ENCODE data around the gene KIAA0930.

Gene KIAA0930

DNA sequence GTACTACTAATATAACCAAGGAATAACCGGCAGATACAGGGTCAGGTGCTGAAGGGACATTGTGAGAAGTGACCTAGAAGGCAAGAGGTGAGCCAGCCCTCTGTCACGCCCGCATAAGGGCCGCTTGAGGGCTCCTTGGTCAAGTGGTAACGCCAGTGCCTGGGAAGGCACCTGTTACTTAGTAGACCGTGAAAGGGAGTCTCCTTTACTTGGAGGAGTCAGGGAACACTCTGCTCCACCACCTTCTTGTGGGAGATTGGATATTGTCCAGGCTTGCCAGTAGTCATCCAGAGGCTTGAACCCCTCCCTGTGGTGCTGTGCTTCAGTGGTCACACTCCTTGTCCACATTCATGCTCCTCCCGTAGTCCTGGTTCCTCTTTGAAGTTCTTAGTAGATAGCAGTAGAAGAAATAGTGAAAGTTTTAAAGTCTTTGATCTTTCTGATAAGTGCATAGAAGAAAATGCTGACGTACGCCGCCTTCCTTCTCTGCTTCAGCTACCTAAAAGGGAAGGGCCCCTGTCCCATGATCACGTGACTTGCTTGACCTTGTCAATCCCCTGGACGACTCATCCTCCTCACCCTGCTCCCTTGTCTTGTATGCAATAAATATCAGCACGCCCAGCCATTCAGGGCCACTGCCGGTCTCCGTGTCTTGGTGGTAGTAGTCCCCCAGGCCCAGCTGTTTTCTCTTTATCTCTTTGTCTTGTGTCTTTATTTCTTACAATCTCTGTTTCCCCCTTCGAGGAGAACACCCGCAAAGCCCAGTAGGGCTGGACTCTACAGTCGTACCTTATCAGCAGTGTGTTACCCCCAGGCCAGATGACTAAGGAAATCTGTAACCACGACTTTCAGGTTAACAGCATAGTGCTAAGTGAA lies 70.9 kb downstream of the KIAA0930 start:
- DNase-seq: no peak

DNA sequence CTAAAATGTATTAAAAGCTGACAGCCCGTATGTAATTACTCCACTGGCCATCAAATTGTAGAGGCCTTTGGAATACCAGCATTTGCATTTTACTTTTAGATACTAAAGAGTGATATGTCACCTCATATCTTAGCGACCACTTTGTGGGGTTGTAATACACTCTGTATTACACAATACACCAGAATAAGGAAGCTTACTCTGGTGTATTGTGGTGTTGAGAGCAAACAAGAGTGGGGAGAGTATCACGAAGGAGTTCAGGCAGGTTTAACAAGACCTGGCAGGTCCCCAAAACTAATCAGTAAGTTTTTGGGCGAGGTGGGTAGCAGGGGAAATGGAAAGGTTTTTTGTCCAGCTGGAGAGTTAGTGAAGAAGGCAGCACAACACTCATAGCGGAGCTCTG lies 73.8 kb downstream of the KIAA0930 start:
- DNase-seq: no peak

DNA sequence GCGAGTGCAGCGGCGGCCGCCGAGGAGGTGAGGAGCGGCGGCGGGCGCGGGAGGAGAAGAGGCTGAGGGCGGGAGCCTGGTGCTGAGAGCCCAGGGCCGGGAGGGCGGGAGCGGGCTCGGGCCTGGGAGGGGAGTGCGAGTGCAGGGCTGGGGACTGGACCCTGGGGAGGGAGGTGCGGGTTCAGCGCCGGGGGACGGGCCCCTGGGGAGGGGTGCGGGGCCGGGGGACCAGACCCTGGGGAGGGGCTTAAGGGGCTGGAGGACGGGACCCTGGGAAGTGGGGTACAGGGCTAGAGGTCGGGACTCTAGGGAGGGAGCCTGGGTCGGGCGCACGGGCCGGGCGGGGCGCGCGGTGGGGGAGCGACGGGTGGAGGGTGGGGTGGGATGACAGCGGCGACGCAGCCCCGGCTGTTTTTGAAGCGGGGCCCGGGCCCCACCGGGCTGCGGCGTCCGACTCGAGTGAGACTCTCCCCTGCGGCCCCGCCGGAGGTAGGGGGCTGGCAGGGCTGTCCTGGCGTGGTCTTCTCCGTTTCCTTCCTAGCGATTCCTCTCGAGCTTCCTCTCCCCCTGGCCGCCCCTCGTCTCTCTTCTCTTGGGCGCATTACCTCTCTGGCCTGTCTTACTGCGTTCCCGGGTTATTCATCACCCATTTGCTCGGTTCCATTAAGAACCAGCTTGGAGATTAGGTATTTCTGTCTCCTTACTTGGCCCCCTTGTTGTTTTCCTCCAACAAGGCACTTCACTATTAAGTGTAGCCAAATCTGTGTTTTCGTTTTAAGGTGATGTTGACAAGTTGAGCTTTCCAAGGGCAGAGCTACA lies 76.2 kb downstream of the KIAA0930 start:
- peak; percentile 31 for DNase-seq

DNA sequence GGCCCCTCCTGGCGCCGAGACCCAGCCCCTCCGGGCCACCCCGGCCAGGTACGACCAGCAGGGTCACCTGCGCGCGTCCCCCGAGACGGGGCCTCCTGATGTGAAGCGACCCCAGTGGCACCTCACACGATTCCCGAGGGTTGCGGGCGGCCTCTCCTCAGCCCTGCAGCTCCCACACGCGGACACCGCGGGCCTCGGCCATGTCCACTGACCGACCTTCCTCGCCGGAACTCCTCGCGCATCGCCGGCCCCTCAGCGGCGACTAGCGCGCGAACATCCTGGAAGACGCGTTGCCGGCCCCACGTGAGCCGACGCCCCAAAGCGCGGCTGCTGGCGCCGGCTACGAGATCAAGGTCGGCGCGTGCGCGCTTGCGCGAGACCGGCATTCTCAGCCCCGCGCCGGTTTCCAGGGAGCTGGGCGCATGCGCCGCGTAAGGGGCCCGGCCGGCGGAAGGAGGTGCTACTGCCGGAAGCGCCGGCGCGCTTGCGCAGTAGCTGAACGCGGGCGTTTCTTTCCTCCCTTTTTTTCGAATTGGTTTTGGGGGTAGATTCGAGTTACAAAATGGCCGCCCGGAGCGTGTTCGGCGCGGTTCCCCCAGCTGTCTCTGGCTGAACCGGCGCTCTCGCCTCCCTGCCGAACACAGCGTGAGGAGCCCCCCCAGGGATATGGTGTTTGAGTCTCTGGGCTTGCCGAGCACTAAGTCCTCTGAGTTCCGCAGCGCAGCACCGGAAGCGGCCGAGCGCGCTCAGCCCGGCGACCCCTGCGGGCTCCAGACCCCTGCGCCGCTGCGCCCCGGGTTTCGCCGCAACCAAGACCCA lies 77.0 kb downstream of the KIAA0930 start, which contains the start of gene NUP50:
TSS of gene NUP50 (plus strand) at position 475 of the 819 bp plus-strand sequence. CDS start 4,253 bp downstream, outside the sequence.
- peak; percentile 97 for DNase-seq

DNA sequence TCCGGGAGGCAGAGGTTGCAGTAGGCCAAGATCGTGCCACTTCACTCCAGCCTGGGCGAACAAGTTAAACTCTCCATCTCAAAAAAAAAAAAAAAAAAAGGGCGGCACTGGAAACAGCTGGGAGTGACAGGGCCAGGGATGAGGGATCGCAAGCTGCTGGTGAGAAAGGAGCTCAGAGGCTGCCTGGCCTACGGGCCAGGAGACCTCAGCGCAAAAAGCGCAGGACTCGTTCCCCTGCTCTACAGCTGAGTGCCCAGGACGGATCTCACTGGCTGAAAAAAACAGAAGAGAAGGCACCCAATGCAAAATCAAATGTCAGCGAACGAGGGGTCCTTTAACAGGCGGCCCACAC lies 77.6 kb downstream of the KIAA0930 start:
- no peak for DNase-seq

DNA sequence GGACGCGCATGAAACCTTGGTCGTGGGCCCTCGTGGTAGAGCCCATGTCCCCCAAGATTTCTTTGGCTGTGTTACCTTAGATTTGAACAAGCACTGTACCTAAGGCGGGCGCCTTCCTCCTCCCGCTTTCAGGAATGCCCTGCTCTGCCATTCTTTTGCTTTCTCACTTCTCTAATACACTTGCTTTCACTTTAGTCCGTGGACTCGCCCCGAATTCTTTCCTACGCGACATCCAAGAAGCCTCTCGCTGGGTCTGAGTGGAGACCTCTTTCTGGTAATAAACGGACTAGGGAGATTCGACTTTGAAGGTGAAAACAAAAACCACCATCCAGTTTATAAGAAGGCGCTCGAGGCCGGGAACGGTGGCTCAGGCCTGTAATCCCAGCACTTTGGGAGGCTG lies 78.2 kb downstream of the KIAA0930 start:
- no peak for DNase-seq

DNA sequence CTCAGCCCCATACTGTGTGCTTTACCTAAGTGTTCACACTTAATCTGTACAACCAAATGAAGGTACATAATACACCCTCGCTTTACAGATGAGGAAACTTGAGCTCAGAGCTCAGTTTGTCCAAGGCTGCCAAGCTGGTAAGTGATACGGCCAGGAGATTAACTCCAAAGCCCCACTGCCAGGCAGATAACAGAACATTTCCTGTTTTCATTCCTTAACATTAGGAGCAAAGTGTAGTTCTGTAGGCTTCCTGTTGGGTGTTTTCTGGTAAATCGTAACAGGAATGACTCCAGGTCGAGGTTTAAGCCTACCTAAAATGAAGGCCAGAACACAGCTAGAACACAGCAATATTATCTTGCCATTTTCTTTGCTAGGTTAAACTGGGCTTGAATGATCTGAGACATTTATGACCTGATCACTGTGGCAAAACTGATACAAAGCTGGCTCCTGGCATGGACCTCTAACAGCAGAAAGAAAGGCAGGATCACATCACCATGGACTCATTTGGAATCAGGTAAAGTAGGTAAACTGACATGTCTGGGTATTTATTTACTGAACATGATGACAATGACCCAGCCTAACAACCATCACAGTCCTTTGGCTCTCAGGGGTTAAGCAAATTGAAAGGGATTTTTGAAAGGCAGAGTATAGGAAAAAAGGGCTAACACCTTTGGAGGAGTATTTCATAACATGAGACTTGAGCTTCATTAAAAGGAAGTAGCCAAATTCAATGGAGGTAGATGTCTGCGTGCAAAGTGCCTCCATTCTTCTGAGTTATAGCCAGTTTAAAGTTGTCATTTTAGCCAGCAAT lies 80.8 kb downstream of the KIAA0930 start:
- no peak for DNase-seq

DNA sequence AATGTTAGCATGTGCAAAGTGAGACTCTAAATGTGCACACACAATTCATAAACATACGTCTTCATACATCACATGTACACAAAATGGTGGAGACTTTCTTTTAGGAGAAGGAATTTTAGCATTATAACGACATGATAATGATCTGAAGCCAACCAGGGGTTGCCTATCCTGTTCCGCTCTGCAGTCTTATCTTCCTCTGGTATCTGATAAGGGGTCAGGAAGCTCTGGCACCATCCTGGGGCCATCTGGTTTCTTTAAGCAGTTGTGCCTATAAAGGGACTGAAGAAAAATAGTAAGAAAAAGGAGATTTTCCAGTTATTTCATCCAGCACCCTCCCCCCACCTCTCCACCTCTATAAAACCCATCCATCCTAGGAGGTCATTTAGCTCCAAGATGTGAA lies 82.8 kb downstream of the KIAA0930 start:
- no peak for DNase-seq

DNA sequence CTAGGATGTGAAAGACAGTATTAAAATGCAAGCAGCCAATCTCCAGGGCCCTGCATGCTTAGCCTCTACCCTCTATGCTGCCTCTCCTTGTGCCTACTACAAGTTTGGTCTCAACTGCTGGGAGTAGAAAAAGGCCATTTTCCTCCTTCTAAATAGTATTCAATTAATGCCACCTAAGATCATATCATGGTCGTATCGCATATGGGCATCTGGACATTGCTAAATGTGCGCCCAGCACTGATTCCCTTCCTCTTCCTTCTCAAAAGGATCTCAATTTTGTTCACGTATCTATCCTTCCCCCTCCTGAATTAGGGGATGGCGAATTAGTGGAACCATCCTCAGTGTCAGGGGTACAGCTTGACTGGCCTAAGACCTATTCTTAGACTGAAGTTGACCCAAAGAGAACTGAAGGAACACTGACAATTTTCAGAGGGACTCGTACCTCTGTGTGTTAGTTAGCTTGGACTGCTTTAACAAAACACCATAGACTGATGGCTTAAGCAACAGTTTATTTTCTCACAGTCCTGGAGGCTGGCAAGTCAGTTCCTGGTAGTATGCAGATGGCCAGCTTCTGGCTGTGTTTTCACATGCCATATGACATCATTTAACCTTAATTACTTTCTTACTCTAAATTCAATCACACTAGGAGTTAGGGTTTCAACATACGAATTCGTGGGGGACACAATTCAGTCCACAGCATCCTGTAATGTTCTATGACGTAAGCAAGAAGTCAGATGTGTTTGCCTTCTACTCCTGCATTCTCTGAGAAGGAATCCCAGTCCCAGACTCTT lies 85.4 kb downstream of the KIAA0930 start:
- no peak for DNase-seq

DNA sequence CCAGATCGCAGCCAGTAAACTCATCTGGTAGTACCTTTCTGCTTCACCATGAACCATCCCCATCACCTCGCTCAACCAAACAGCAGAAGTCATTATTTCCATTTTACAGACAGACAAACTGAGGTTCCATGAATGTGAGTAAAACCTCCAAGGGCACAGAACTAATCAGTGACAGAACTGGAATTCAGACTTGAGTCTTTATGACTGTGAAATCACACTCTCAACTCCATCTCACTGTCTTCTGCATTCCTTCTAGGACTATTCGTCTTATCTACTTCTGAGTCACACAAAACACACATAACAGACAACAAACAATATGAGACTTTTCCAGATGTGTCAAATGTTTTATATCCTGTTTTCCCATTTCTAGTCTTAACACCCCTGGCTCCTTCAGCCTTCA lies 86.3 kb downstream of the KIAA0930 start:
- no peak for DNase-seq

DNA sequence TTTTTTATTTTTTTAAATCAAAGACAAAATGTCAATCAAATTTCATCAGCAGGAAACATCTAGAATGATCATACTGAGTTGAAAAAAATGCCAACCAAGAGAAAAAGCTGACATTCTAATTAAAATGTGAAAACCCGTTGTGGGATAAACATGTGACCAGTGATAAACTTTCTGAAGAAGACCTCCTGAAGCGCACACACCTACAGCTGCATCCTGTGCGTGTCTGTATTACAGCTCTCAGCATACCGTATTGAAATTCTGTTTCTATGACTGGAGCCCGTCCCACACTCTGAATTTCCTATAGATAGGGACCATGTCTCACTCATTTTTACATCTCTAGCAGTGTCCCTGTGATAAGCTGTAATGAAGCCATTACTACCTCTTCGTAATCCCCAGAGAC lies 89.2 kb downstream of the KIAA0930 start:
- no peak for DNase-seq

DNA sequence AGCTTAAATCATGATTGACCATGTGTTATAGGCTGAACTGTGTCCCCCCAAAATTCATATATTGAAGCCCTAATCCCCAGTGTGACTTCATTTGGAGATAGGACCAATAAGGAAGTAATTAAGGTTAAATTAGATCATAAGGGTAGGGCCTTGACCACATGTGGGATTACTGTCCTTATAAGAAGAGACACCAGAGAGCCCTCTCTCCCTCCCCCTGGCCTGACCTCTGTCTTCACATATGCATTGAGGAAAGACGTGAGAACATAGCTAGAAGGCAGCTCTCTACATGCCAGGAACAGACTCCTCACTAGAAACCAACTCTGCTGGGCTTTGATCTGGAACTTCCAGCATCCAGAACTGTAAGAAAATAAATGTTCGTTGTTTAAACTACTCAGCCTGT lies 90.6 kb downstream of the KIAA0930 start:
- DNase-seq: no peak

DNA sequence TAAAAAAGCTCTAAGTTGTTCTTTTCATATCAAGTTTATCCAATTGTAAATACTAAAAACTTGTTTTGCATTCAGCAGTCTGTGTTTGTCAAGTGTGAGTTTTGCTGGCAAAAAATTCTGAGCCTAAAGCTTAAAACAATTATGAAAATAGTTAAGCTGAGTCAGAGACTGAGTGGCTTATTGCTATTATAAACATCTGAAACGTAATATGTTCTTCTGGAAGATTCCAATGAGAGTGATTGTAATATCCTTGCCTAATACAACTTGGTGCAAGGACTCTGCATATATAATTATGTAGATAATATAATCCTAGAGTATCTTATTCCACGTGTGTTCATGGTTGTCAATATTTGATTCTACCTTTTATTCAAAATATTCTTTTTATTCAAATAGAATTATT lies 91.0 kb downstream of the KIAA0930 start:
- DNase-seq: no peak

DNA sequence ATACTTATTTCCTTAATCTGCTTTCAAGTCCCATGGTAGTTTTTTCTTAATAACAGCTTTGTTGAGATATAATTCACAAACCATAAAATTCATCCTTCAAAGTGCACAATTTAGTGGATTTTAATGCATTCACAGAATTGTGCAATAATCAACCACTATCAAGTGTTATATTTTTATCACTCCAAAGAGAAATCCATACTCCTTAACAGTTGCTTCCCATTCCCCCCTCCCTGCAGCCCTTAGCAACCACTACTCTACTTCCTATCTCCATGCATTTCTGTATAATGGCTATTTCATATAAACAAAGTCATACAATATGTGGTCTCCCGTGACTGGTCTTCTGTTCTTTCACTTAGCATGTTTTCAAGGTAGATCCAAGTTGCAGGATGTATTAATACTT lies 95.8 kb downstream of the KIAA0930 start:
- DNase-seq: no peak

DNA sequence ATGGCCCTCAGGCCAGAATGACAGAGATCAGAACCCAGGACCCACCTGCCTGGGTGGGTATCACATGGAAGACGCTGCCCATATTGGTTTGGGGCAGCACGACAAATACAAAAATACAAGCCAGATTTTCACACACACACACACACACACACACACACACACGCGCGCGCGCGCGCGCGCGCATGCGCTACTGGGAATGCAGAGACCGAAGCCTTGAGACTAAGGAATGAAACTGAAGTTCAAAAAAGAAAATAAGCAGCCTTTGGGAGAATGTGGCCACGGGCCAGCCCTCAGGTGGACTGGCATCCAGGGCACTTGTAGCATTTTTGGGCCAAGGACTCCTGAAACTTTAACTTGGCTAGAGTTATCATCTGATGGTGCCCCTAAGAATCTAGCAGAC lies 98.3 kb downstream of the KIAA0930 start:
- DNase-seq: no peak
